HepG2 (cell line): ENCODE data around the gene TKTL2. TPM values are rescaled to one million over a fixed set of nuclear protein-coding genes. Genes with fewer than 3 reads are reported as not detected.

Experiments
- FOXK2 ChIP-seq: fragments of 450-650 bp; IDR thresholded peaks from 2 replicates; pipeline ENCODE4 v1.6.1; 2016
- GFI1 ChIP-seq: sonication (generic); formaldehyde crosslinking; IDR thresholded peaks from 2 replicates; pipeline ENCODE4 v1.5.0; 2020; ENCODE audit warnings: missing genetic modification reagents, mild to moderate bottlenecking, borderline replicate concordance
- HMGA1 ChIP-seq: sonication (generic); formaldehyde crosslinking; conservative IDR thresholded peaks from 2 replicates; pipeline ENCODE4 v1.4.0; 2020; ENCODE audit warnings: missing genetic modification reagents
- JARID2 ChIP-seq: sonication (generic); formaldehyde crosslinking; IDR thresholded peaks from 2 replicates; pipeline ENCODE4 v1.8.1; 2023; ENCODE audit warnings: missing genetic modification reagents, inconsistent platforms; ENCODE audit not compliant: insufficient replicate concordance
- JUND ChIP-seq: sonication (generic); formaldehyde crosslinking; IDR thresholded peaks from 2 replicates; pipeline ENCODE4 v1.8.0; 2022; ENCODE audit warnings: mild to moderate bottlenecking, missing genetic modification reagents
- KLF13 ChIP-seq: sonication (generic); formaldehyde crosslinking; IDR thresholded peaks from 2 replicates; pipeline ENCODE4 v1.4.0; 2020; ENCODE audit warnings: mild to moderate bottlenecking, missing genetic modification reagents
- MAF1 ChIP-seq: sonication (generic); formaldehyde crosslinking; IDR thresholded peaks from 2 replicates; pipeline ENCODE4 v1.5.0; 2020; ENCODE audit warnings: missing genetic modification reagents, borderline replicate concordance
- MIXL1 ChIP-seq: IDR thresholded peaks from 2 replicates; pipeline ENCODE4 v1.6.1; 2016
- NFE2L2 ChIP-seq: fragments of 150-350 bp; IDR thresholded peaks from 2 replicates; pipeline ENCODE4 v1.6.1; 2014; ENCODE audit warnings: low read length
- NFIB ChIP-seq: sonication (generic); formaldehyde crosslinking; IDR thresholded peaks from 2 replicates; pipeline ENCODE4 v1.9.0; 2021; ENCODE audit warnings: missing genetic modification reagents, mild to moderate bottlenecking, borderline replicate concordance
- PITX1 ChIP-seq: sonication (generic); formaldehyde crosslinking; IDR thresholded peaks from 2 replicates; pipeline ENCODE4 v1.5.1; 2020; ENCODE audit warnings: mild to moderate bottlenecking, missing genetic modification reagents
- RBAK ChIP-seq: sonication (generic); formaldehyde crosslinking; IDR thresholded peaks from 2 replicates; pipeline ENCODE4 v1.5.1; 2020; ENCODE audit warnings: mild to moderate bottlenecking, missing genetic modification reagents
- TBP ChIP-seq: sonication (generic); formaldehyde crosslinking; IDR thresholded peaks from 2 replicates; pipeline ENCODE4 v1.5.0; 2020; ENCODE audit warnings: missing genetic modification reagents
- TRIM22 ChIP-seq: fragments of 450-650 bp; IDR thresholded peaks from 2 replicates; pipeline ENCODE4 v1.6.1; 2017
- ZBTB21 ChIP-seq: sonication (generic); formaldehyde crosslinking; IDR thresholded peaks from 2 replicates; pipeline ENCODE4 v1.4.0; 2020; ENCODE audit warnings: missing genetic modification reagents
- ZEB1 ChIP-seq: IDR thresholded peaks from 2 replicates; pipeline ENCODE4 v1.6.1; 2012; ENCODE audit warnings: mild to moderate bottlenecking, low read depth, inconsistent platforms; ENCODE audit not compliant: insufficient replicate concordance
- ZFP37 ChIP-seq: sonication (generic); formaldehyde crosslinking; IDR thresholded peaks from 2 replicates; pipeline ENCODE4 v1.4.0; 2020; ENCODE audit warnings: missing genetic modification reagents, borderline replicate concordance
- ZNF18 ChIP-seq: sonication (generic); formaldehyde crosslinking; IDR thresholded peaks from 2 replicates; pipeline ENCODE4 v1.8.0; 2022; ENCODE audit warnings: mild to moderate bottlenecking, missing genetic modification reagents; ENCODE audit not compliant: insufficient replicate concordance
- ZNF274 ChIP-seq: sonication (generic); formaldehyde crosslinking; IDR thresholded peaks from 2 replicates; pipeline ENCODE4 v1.5.1; 2020; ENCODE audit warnings: mild to moderate bottlenecking, missing genetic modification reagents
- ZNF513 ChIP-seq: sonication (generic); formaldehyde crosslinking; conservative IDR thresholded peaks from 2 replicates; pipeline ENCODE4 v1.5.0; 2020; ENCODE audit warnings: missing genetic modification reagents
- ZNF570 ChIP-seq: sonication (generic); formaldehyde crosslinking; IDR thresholded peaks from 2 replicates; pipeline ENCODE4 v1.4.0; 2020; ENCODE audit warnings: mild to moderate bottlenecking, missing genetic modification reagents, borderline replicate concordance
- ZNF816 ChIP-seq: sonication (generic); formaldehyde crosslinking; IDR thresholded peaks from 2 replicates; pipeline ENCODE4 v1.8.0; 2022; ENCODE audit warnings: missing genetic modification reagents, mild to moderate bottlenecking, borderline replicate concordance
- ZSCAN25 ChIP-seq: sonication (generic); formaldehyde crosslinking; IDR thresholded peaks from 2 replicates; pipeline ENCODE4 v1.8.0; 2022; ENCODE audit warnings: mild to moderate bottlenecking, missing genetic modification reagents
- polyA plus RNA-seq, 8 experiments: library from polyadenylated mRNA; depleted of rRNA in 3 of 8; stranded (reverse) in 7 of 8; unstranded in 1 of 8; fragments of >200 nt; fragmentation: Illumina TruSeq in 4 of 8; extraction: Trizol in 4 of 8; gene quantifications; 2 replicates each; pipeline versions ENCODE4 v1.2.1 to v1.2.3, GENCODE V29; 2011 to 2016; ENCODE audit warnings: low read depth in 4 of 8, missing spikeins in 1 of 8, mixed read lengths in 1 of 8; ENCODE audit not compliant: insufficient read depth in 1 of 8
- total RNA-seq, 5 experiments: library from RNA; depleted of rRNA; stranded (reverse); fragments of >200 nt; fragmentation: Illumina TruSeq; extraction: Trizol; gene quantifications; 2 replicates each; pipeline ENCODE4 v1.2.3, GENCODE V29; 2016; ENCODE audit warnings: low read depth in 1 of 5
- TF ChIP-seq, protein P1 (sequence below): sonication (generic); formaldehyde crosslinking; IDR thresholded peaks from 2 replicates; pipeline ENCODE4 v1.5.0; 2020; ENCODE audit warnings: missing genetic modification reagents

TKTL2 gene
- total and polyA plus RNA-seq, 2 of the 13 experiments (the other 11 are each of a cell fraction or from before 2014, with no cell fraction given) = not detected

GRCh38 chr4:163494360-163495241 lies 21.0 kb upstream of the TKTL2 start, which contains the start of gene TMA16 (continued):
- TF ChIP-seq ZNF18 (CRISPR knock-in tag) = peak; percentile 80
- TF ChIP-seq ZFP37 = peak; percentile 94
- TF ChIP-seq GFI1 = no peak
- TF ChIP-seq TRIM22 = no peak
- peak; percentile 43 for TF ChIP-seq ZSCAN25 (CRISPR knock-in tag)
- peak; percentile 91 for TF ChIP-seq PITX1 (CRISPR knock-in tag)
- TF ChIP-seq RBAK (CRISPR knock-in tag) = no peak
- no peak; the same call in 1 of the 2 replicates for TF ChIP-seq KLF13 (CRISPR knock-in tag)
- TF ChIP-seq HMGA1 (CRISPR knock-in tag) = no peak
- peak; percentile 53; the same call in 1 of the 2 replicates for TF ChIP-seq ZBTB21
- no peak for TF ChIP-seq NFIB (CRISPR knock-in tag)
- TF ChIP-seq JUND = peak; percentile 64; the same call in 1 of the 2 replicates
- no peak for TF ChIP-seq TBP (CRISPR knock-in tag)
- peak; percentile 86; the same call in 1 of the 2 replicates for TF ChIP-seq ZNF274 (CRISPR knock-in tag)
- TF ChIP-seq MIXL1 (CRISPR knock-in tag) = peak; percentile 88
- peak; percentile 90; the same call in 1 of the 2 replicates for TF ChIP-seq ZNF570
- TF ChIP-seq JARID2 (CRISPR knock-in tag) = no peak
- TF ChIP-seq, protein P1, sequence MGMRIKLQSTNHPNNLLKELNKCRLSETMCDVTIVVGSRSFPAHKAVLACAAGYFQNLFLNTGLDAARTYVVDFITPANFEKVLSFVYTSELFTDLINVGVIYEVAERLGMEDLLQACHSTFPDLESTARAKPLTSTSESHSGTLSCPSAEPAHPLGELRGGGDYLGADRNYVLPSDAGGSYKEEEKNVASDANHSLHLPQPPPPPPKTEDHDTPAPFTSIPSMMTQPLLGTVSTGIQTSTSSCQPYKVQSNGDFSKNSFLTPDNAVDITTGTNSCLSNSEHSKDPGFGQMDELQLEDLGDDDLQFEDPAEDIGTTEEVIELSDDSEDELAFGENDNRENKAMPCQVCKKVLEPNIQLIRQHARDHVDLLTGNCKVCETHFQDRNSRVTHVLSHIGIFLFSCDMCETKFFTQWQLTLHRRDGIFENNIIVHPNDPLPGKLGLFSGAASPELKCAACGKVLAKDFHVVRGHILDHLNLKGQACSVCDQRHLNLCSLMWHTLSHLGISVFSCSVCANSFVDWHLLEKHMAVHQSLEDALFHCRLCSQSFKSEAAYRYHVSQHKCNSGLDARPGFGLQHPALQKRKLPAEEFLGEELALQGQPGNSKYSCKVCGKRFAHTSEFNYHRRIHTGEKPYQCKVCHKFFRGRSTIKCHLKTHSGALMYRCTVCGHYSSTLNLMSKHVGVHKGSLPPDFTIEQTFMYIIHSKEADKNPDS (CRISPR knock-in tag) = peak; percentile 95
- TF ChIP-seq MAF1 = peak; percentile 29; the same call in 1 of the 2 replicates
- 0 out of 2 replicates have a peak, but pooled peaks have one; percentile 33 for TF ChIP-seq FOXK2
- peak; percentile 82; the same call in 1 of the 2 replicates for TF ChIP-seq ZNF816 (CRISPR knock-in tag)
- TF ChIP-seq ZNF513 (CRISPR knock-in tag) = 0 out of 2 replicates have a peak, but pooled peaks have one; percentile 47
- no peak for TF ChIP-seq NFE2L2
- TF ChIP-seq ZEB1 = no peak
